Measurements from ENCODE around the gene PTPRF. TPM values are rescaled to one million over a fixed set of nuclear protein-coding genes. Genes with fewer than 3 reads are reported as not detected.

The PTPRF gene
- total and polyA plus RNA-seq, 3 donors from 2014 or later: 43.1 to 51.0 (median 45.4) TPM

DNA sequence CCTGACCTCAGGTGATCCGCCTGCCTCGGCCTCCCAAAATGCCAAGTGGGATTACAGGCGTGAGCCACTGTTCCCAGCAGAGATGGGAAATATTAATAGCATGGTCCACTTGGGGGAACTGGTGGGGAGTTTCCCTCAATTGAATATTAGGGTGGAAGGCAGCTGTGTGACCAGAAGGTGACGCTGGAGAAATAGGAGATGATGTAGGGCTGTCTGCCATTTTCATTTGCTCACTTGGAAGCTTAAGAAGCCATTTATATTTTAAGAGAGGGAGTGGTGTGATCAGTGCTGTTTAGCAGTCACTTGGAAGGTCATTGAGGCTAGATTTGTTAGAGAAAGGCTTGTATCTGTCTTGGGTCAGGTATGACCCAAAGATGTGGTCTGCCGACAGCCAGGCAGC lies 139.2 kb downstream of the PTPRF start:
- Histone ChIP-seq H3K27me3 (no peaks in the 10 kb centered on the region), H3K4me1 (no peaks in the 10 kb centered on the region), H3K27ac (no peak overlapping the region), H3K4me3 (no peak overlapping the region), H3K36me3 (ENCODE audit: low read depth, missing control alignments) (no peaks in the 10 kb centered on the region), H3K9me3 (no peaks in the 10 kb centered on the region)
- no peak for DNase-seq
- intact Hi-C loops (cut with DNase I; ENCODE audit: low total_unique reads): no loop called here
- TF ChIP-seq POLR2A (IDR thresholded peaks at IDR 0.05): no peak
- TF ChIP-seq, protein P1, sequence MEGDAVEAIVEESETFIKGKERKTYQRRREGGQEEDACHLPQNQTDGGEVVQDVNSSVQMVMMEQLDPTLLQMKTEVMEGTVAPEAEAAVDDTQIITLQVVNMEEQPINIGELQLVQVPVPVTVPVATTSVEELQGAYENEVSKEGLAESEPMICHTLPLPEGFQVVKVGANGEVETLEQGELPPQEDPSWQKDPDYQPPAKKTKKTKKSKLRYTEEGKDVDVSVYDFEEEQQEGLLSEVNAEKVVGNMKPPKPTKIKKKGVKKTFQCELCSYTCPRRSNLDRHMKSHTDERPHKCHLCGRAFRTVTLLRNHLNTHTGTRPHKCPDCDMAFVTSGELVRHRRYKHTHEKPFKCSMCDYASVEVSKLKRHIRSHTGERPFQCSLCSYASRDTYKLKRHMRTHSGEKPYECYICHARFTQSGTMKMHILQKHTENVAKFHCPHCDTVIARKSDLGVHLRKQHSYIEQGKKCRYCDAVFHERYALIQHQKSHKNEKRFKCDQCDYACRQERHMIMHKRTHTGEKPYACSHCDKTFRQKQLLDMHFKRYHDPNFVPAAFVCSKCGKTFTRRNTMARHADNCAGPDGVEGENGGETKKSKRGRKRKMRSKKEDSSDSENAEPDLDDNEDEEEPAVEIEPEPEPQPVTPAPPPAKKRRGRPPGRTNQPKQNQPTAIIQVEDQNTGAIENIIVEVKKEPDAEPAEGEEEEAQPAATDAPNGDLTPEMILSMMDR (IDR thresholded peaks at IDR 0.05): no peak
- WGBS, 2 donors: 93 to 97% methylated on average over 5 of the region's 5 CpGs

DNA sequence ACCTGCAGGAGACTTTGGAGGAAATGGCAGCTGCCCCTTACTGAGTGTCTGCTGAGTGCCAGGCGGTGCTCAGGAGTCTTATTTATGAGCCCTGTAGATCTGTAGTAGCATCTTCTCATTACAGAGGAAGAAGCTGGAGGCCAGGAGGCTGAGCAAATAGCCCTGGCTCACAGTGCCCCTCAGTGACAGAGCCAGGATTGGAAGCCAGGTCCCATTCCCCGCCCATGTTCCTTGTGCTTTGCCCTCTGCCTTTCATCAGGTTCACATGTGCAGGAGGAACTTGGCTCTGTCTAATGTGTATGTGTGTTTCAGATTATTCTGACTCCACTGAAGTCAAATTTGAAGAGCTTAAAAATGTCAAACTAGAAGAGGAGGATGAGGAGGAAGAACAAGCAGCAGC lies 140.5 kb downstream of the PTPRF start:
- TF ChIP-seq, protein P1 (IDR thresholded peaks at IDR 0.05): no peak
- TF ChIP-seq POLR2A (IDR thresholded peaks at IDR 0.05): no peak
- intact Hi-C loops (cut with DNase I; ENCODE audit: low total_unique reads): no loop called here
- WGBS, 2 donors: 92 to 95% methylated on average over 2 of the region's 2 CpGs
- Histone ChIP-seq H3K4me1 (no peaks in the 10 kb centered on the region), H3K36me3 (ENCODE audit: low read depth, missing control alignments) (no peaks in the 10 kb centered on the region), H3K27ac (no peak overlapping the region), H3K4me3 (no peak overlapping the region), H3K9me3 (no peaks in the 10 kb centered on the region), H3K27me3 (no peaks in the 10 kb centered on the region)
- DNase-seq: no peak

DNA sequence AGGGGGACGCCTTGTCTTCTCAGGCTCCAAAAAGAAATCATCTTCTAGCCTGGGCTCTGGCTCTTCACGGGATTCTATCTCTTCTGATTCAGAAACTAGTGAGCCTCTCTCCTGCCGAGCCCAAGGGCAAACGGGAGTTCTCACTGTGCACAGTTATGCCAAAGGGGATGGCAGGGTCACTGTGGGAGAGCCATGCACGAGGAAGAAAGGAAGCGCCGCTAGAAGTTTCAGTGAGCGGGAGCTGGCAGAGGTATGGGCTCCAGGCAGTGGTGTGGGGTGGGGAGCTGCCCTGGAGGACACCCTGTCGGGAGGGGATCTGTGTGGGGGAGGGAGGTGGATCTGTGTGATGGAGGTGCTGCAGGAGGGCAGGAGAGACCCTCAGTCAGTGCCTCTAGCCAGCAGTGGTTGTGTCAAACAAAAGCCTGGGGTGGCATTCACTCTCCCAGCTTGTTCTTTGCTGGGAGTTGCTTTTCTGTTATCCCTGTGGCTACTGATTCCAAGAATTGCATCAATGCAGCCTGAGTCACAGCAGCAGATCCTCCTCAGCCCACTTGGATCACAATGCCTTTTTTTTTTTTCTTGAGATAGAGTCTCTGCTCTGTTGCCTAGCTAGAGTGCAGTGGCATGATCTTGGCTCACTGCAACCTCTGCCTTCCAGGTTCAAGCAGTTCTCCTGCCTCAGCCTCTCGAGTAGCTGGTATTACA lies 141.1 kb downstream of the PTPRF start:
- 83 to 85% methylated on average over 10 of the region's 10 CpGs for WGBS, 2 donors

DNA sequence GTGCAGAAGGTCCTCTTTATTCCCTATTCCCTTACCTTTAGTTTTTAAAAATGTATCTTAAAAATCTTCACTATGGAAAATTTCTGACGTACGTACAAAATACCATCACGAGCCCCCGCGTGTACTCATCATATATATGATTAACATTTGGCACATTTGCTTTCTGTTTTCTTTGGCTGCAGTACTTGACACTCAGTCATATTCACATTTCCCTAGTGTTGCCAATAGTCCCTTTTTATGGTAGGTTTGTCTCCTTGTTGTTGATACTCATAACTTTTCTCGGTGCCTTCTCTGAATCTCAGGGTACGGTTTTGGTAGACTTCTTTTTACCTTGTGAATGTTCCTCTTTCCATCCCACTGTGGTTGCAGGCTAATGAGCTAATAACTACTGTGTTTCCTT lies 142.6 kb downstream of the PTPRF start:
- DNase-seq: no peak
- Histone ChIP-seq H3K9me3 (no peaks in the 10 kb centered on the region), H3K27ac (no peak overlapping the region), H3K4me3 (no peak overlapping the region), H3K36me3 (ENCODE audit: low read depth, missing control alignments) (no peaks in the 10 kb centered on the region), H3K4me1 (no peaks in the 10 kb centered on the region), H3K27me3 (no peaks in the 10 kb centered on the region)
- WGBS, 2 donors: 95 to 96% methylated on average over 7 of the region's 7 CpGs
- TF ChIP-seq, protein P1 (IDR thresholded peaks at IDR 0.05): no peak
- TF ChIP-seq POLR2A (IDR thresholded peaks at IDR 0.05): no peak
- intact Hi-C loops (cut with DNase I; ENCODE audit: low total_unique reads): no loop called here

More for the DNA sequence above, 141.1 kb downstream of the PTPRF start:
- H3K27ac ChIP-seq: no peak overlapping the region
- no peak overlapping the region for H3K4me3 ChIP-seq
- no peak for DNase-seq
- H3K9me3 ChIP-seq: no peaks in the 10 kb centered on the region
- no peak for TF ChIP-seq POLR2A (IDR thresholded peaks at IDR 0.05)
- TF ChIP-seq, protein P1 (IDR thresholded peaks at IDR 0.05): no peak
- no peaks in the 10 kb centered on the region for H3K4me1 ChIP-seq
- intact Hi-C loops (cut with DNase I; ENCODE audit: low total_unique reads): no loop called here
- H3K27me3 ChIP-seq: no peaks in the 10 kb centered on the region
- H3K36me3 ChIP-seq (ENCODE audit: low read depth, missing control alignments): no peaks in the 10 kb centered on the region

Other genes with a start within 250 kb of the PTPRF start
- under 1 TPM in 1 of 2 donors, not detected in 1; 0.25 TPM for gene C1orf210, start 245.3 kb upstream of the PTPRF start, total RNA-seq
- gene C1orf210, start 245.3 kb upstream of the PTPRF start, polyA plus RNA-seq (ENCODE audit: insufficient read depth, low read depth, low replicate concordance): 0.71 TPM
- 10 to 100 TPM; 10.5 to 16.8 TPM for gene TIE1, start 229.9 kb upstream of the PTPRF start, total RNA-seq
- 10.9 TPM for gene TIE1, start 229.9 kb upstream of the PTPRF start, polyA plus RNA-seq (ENCODE audit: insufficient read depth, low read depth, low replicate concordance)
- gene MPL, start 193.1 kb upstream of the PTPRF start, total RNA-seq: under 1 TPM; 0.47 to 0.56 TPM
- gene MPL, start 193.1 kb upstream of the PTPRF start, polyA plus RNA-seq (ENCODE audit: insufficient read depth, low read depth, low replicate concordance): 0.32 TPM
- gene CDC20, start 171.9 kb upstream of the PTPRF start, total RNA-seq: 10 to 100 TPM; 44.7 to 48.6 TPM
- gene CDC20, start 171.9 kb upstream of the PTPRF start, polyA plus RNA-seq (ENCODE audit: insufficient read depth, low read depth, low replicate concordance): 135 TPM
- 10 to 100 TPM; 30.6 to 40.1 TPM for gene ELOVL1, start 162.9 kb upstream of the PTPRF start, total RNA-seq
- gene ELOVL1, start 162.9 kb upstream of the PTPRF start, polyA plus RNA-seq (ENCODE audit: insufficient read depth, low read depth, low replicate concordance): 51.5 TPM
- gene MED8, start 141.1 kb upstream of the PTPRF start, total RNA-seq: 10 to 100 TPM; 43.2 to 49.4 TPM
- 46.5 TPM for gene MED8, start 141.1 kb upstream of the PTPRF start, polyA plus RNA-seq (ENCODE audit: insufficient read depth, low read depth, low replicate concordance)
- gene SZT2, start 141.0 kb upstream of the PTPRF start, total RNA-seq: 100 to 1,000 TPM in 1 of 2 donors, 10 to 100 TPM in 1; 90.1 to 115 TPM
- 40.0 TPM for gene SZT2, start 141.0 kb upstream of the PTPRF start, polyA plus RNA-seq (ENCODE audit: insufficient read depth, low read depth, low replicate concordance)
- 10 to 100 TPM; 21.2 to 35.5 TPM for gene HYI, start 77.0 kb upstream of the PTPRF start, total RNA-seq
- 20.1 TPM for gene HYI, start 77.0 kb upstream of the PTPRF start, polyA plus RNA-seq (ENCODE audit: insufficient read depth, low read depth, low replicate concordance)
- gene KDM4A, start 119.3 kb downstream of the PTPRF start, total RNA-seq: 10 to 100 TPM; 28.1 to 30.9 TPM
- 13.8 TPM for gene KDM4A, start 119.3 kb downstream of the PTPRF start, polyA plus RNA-seq (ENCODE audit: insufficient read depth, low read depth, low replicate concordance)
- 10 to 100 TPM; 50.7 to 62.0 TPM for gene ST3GAL3, start 176.7 kb downstream of the PTPRF start, total RNA-seq
- 42.9 TPM for gene ST3GAL3, start 176.7 kb downstream of the PTPRF start, polyA plus RNA-seq (ENCODE audit: insufficient read depth, low read depth, low replicate concordance)